Measurements from ENCODE around the gene HSPB6. TPM values are rescaled to one million over a fixed set of nuclear protein-coding genes. Genes with fewer than 3 reads are reported as not detected.
A peak's percentile ranks its signal among the peaks of the same experiment; 100 is the strongest.
"Not testable (repeated sequence)": the region's sequence is repeated elsewhere in the genome, so short reads cannot be mapped to it uniquely, and the experiment has no call there.

The HSPB6 gene
- total RNA-seq, 1 donor from 2014 or later = 0.60 TPM

GRCh38 chr19:35724560-35724959 lies 32.3 kb downstream of the HSPB6 start:
- H3K36me3 Mint-ChIP-seq = no peaks in the 10 kb centered on the region
- H3K4me1 Mint-ChIP-seq (ENCODE audit: unreplicated experiment) = no peaks in the 10 kb centered on the region
- no peak overlapping the region for H3K4me3 Mint-ChIP-seq
- no peak overlapping the region for H3K27ac Mint-ChIP-seq
- no peaks in the 10 kb centered on the region for H3K9me3 Mint-ChIP-seq
- TF ChIP-seq, protein P1, sequence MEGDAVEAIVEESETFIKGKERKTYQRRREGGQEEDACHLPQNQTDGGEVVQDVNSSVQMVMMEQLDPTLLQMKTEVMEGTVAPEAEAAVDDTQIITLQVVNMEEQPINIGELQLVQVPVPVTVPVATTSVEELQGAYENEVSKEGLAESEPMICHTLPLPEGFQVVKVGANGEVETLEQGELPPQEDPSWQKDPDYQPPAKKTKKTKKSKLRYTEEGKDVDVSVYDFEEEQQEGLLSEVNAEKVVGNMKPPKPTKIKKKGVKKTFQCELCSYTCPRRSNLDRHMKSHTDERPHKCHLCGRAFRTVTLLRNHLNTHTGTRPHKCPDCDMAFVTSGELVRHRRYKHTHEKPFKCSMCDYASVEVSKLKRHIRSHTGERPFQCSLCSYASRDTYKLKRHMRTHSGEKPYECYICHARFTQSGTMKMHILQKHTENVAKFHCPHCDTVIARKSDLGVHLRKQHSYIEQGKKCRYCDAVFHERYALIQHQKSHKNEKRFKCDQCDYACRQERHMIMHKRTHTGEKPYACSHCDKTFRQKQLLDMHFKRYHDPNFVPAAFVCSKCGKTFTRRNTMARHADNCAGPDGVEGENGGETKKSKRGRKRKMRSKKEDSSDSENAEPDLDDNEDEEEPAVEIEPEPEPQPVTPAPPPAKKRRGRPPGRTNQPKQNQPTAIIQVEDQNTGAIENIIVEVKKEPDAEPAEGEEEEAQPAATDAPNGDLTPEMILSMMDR (conservative IDR thresholded peaks at IDR 0.05) = no peak
- H3K27me3 Mint-ChIP-seq = no peaks in the 10 kb centered on the region
- DNase-seq (ENCODE audit: extremely low spot score, unreplicated experiment) = no peak

DNA sequence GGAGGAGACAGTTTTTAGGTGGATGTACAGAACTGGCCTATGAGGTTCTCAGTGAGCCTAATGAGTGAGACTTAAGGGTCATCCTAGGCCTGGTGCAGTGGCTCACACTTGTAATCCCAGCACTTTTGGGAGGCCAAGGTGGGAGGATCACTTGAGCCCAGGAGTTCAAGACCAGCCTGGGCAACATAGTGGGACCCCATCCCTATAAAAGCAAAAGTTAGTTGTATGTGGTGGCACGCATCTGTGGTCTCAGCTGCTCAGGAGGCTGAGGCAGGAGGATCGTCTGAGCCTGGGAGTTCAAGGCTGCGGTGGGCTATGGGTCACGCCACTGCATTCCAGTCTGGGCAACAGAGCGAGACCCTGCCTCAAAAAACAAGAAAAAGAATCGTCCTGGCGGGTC lies 32.7 kb downstream of the HSPB6 start:
- H3K27ac Mint-ChIP-seq; H3K4me3 Mint-ChIP-seq; DNase-seq (ENCODE audit: extremely low spot score, unreplicated experiment); H3K4me1 Mint-ChIP-seq (ENCODE audit: unreplicated experiment); H3K9me3 Mint-ChIP-seq; H3K27me3 Mint-ChIP-seq; H3K36me3 Mint-ChIP-seq: not testable (repeated sequence)

DNA sequence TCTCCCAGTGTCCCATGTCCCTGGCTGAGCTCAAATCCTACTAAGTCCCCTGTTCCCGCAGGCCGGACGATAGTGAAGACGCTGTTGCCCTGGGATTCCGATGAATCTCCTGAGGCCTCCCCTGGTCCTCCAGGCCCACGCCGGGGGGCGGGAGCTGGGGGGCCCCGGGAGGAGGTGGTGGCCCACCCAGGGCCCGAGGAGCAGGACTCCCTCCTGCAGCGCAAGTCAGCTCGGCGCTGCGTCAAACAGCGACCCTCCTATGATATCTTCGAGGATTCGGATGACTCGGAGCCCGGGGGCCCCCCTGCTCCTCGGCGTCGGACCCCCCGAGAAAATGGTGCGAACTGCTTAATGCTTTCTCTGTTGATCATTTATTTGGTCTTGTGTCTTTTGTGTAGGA lies 33.2 kb downstream of the HSPB6 start:
- TF ChIP-seq, protein P1 (conservative IDR thresholded peaks at IDR 0.05) = no peak
- H3K4me1 Mint-ChIP-seq (ENCODE audit: unreplicated experiment) = peaks cover 4% of the 10 kb centered on the region
- H3K27me3 Mint-ChIP-seq = no peaks in the 10 kb centered on the region
- peak overlapping the region; percentile 31 for H3K4me3 Mint-ChIP-seq
- no peaks in the 10 kb centered on the region for H3K9me3 Mint-ChIP-seq
- H3K27ac Mint-ChIP-seq = no peak overlapping the region
- DNase-seq (ENCODE audit: extremely low spot score, unreplicated experiment) = no peak
- H3K36me3 Mint-ChIP-seq = no peaks in the 10 kb centered on the region

DNA sequence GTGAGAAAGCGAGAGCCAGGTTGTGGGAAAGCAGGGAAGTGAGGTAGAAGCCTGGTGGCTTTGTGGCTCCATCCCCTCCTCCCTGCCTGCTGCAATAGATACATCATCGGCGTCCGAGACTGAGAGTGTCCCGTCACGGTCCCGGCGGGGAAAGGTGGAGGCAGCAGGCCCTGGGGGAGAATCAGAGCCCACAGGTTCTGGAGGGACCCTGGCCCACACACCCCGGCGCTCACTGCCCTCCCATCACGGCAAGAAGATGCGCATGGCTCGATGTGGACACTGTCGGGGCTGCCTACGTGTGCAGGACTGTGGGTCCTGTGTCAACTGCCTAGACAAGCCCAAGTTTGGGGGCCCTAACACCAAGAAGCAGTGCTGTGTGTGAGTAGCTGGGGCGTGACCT lies 33.9 kb downstream of the HSPB6 start:
- Mint-ChIP-seq H3K4me3 (no peak overlapping the region), H3K27ac (no peak overlapping the region), H3K36me3 (no peaks in the 10 kb centered on the region), H3K4me1 (ENCODE audit: unreplicated experiment) (peaks cover 4% of the 10 kb centered on the region), H3K27me3 (no peaks in the 10 kb centered on the region), H3K9me3 (no peaks in the 10 kb centered on the region)
- no peak for DNase-seq (ENCODE audit: extremely low spot score, unreplicated experiment)
- TF ChIP-seq, protein P1 (conservative IDR thresholded peaks at IDR 0.05) = no peak

DNA sequence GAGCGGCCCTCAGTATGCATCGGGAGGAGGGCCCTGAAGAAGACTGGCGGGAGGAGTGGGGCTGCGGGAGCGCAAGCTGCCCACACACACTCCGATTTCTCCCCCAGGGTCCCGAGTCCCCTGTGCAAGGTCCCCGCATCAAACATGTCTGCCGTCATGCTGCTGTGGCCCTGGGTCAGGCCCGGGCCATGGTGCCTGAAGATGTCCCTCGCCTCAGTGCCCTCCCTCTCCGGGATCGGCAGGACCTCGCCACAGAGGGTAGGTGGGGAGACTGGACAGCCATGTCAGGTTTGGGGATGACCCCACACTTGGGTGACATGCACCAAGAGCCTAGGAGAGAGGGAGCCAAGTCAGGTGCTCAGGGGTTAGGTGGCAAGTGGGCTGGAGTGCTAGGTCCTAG lies 34.4 kb downstream of the HSPB6 start:
- H3K27me3 Mint-ChIP-seq = no peaks in the 10 kb centered on the region
- H3K36me3 Mint-ChIP-seq = no peaks in the 10 kb centered on the region
- TF ChIP-seq, protein P1 (conservative IDR thresholded peaks at IDR 0.05) = no peak
- H3K9me3 Mint-ChIP-seq = no peaks in the 10 kb centered on the region
- no peak overlapping the region for H3K27ac Mint-ChIP-seq
- no peak for DNase-seq (ENCODE audit: extremely low spot score, unreplicated experiment)
- peaks cover 4% of the 10 kb centered on the region for H3K4me1 Mint-ChIP-seq (ENCODE audit: unreplicated experiment)
- H3K4me3 Mint-ChIP-seq = no peak overlapping the region

DNA sequence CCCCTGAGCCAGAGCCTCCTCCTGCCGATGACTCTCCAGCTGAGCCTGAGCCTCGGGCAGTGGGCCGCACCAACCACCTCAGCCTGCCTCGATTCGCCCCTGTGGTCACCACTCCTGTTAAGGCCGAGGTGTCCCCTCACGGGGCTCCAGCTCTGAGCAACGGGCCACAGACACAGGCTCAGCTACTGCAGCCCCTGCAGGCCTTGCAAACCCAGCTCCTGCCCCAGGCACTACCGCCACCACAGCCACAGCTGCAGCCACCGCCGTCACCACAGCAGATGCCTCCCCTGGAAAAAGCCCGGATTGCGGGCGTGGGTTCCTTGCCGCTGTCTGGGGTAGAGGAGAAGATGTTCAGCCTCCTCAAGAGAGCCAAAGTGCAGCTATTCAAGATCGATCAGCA lies 35.5 kb downstream of the HSPB6 start:
- DNase-seq (ENCODE audit: extremely low spot score, unreplicated experiment) = no peak
- Mint-ChIP-seq H3K4me3 (no peak overlapping the region), H3K36me3 (no peaks in the 10 kb centered on the region), H3K4me1 (ENCODE audit: unreplicated experiment) (peaks cover 8% of the 10 kb centered on the region), H3K9me3 (no peaks in the 10 kb centered on the region), H3K27me3 (no peaks in the 10 kb centered on the region), H3K27ac (no peak overlapping the region)
- TF ChIP-seq, protein P1 (conservative IDR thresholded peaks at IDR 0.05) = no peak
